GM12878 (cell line): ENCODE data around the gene PHACTR1. TPM values are rescaled to one million over a fixed set of nuclear protein-coding genes. Genes with fewer than 3 reads are reported as not detected.

ENCODE experiments used
- ATAC-seq: fragments of 200-7000 bp; cut with Tn5 transposase; 3 replicates; pipeline ENCODE4 v1.9.1; 2020; ENCODE audit warnings: mild to moderate bottlenecking, moderate library complexity
- BruUV-seq: library from RNA; stranded (reverse); fragments of 400-500 nt; replicated peaks from 2 replicates; lab custom pipeline; 2021; lab: Mats Ljungman, UMichigan
- CTCF ChIA-PET: fragments of 300-600 bp; sonication (Branson Sonifier 250); formaldehyde crosslinking; extraction: SDS; loops from one replicate; lab custom pipeline; 2021; ENCODE audit warnings: inconsistent platforms; lab: Yijun Ruan, JAX
- POLR2A ChIA-PET: fragments of 350-600 bp; formaldehyde crosslinking; extraction: SDS; loops from one replicate; lab custom pipeline; 2021; ENCODE audit warnings: inconsistent platforms; lab: Charles Lee
- RAD21 ChIA-PET: fragments of 300-600 bp; sonication (Branson Sonifier 250); formaldehyde crosslinking; loops from one replicate; lab custom pipeline; 2023; ENCODE audit warnings: antibody characterized with exemption; ENCODE audit not compliant: unreplicated experiment; lab: Charles Lee
- SMC1A ChIA-PET: fragments of 300-600 bp; sonication (Branson Sonifier 250); formaldehyde crosslinking; loops from one replicate; lab custom pipeline; 2023; ENCODE audit not compliant: unreplicated experiment, uncharacterized antibody; lab: Charles Lee
- DNase-seq: peaks from one replicate; pipeline ENCODE4 v3.0.0-alpha.2; 2011; ENCODE audit warnings: low read depth, low spot score
- FAIRE-seq: peaks from 3 replicates; lab custom pipeline; 2011; peaks lifted over from hg19 to GRCh38; lab: Jason Lieb, UNC
- H2AFZ ChIP-seq: 2 replicates; pipeline ENCODE4 v1.6.0; 2011; ENCODE audit warnings: low read depth, low read length, control low read depth; ENCODE audit not compliant: control insufficient read depth
- H3K27ac ChIP-seq: 2 replicates; pipeline ENCODE4 v1.5.1; 2011; ENCODE audit warnings: control low read depth; ENCODE audit not compliant: control insufficient read depth, insufficient read depth
- H3K27me3 ChIP-seq, 2 experiments: replicated peaks in 1 of 2; 2 replicates each; pipeline versions ENCODE4 v1.6.0 to v1.6.1; 2011; ENCODE audit warnings: low read length in 1 of 2; ENCODE audit not compliant: control insufficient read depth in 2 of 2, insufficient read depth in 2 of 2
- H3K36me3 ChIP-seq, 2 experiments: 2 replicates each; pipeline ENCODE4 v1.5.1; 2011; ENCODE audit warnings: low read length in 1 of 2; ENCODE audit not compliant: control insufficient read depth in 2 of 2, insufficient read depth in 2 of 2
- H3K4me1 ChIP-seq: 2 replicates; pipeline ENCODE4 v1.6.1; 2011; ENCODE audit warnings: mild to moderate bottlenecking, low read length, moderate library complexity, mixed read lengths; ENCODE audit not compliant: control insufficient read depth, insufficient read depth
- H3K4me2 ChIP-seq: 2 replicates; pipeline ENCODE4 v1.6.0; 2011; ENCODE audit warnings: control low read depth; ENCODE audit not compliant: control insufficient read depth, insufficient read depth
- H3K4me3 ChIP-seq: fragments of 200-600 bp; sonication (generic); 2 replicates; pipeline ENCODE4 v1.5.1; 2016
- H3K79me2 ChIP-seq: 2 replicates; pipeline ENCODE4 v1.6.0; 2011; ENCODE audit warnings: low read length; ENCODE audit not compliant: control insufficient read depth, insufficient read depth
- H3K9ac ChIP-seq: 2 replicates; pipeline ENCODE4 v1.8.0; 2011; ENCODE audit warnings: low read length, control low read depth, mixed read lengths; ENCODE audit not compliant: control insufficient read depth, insufficient read depth
- H3K9me3 ChIP-seq: replicated peaks from 3 replicates; pipeline ENCODE4 v1.5.1; 2011; ENCODE audit warnings: mild to moderate bottlenecking, low read length; ENCODE audit not compliant: control insufficient read depth, insufficient read depth
- H4K20me1 ChIP-seq: 2 replicates; pipeline ENCODE4 v1.6.0; 2011; ENCODE audit not compliant: control insufficient read depth, insufficient read depth
- EGR1 ChIP-seq, 2 experiments: IDR thresholded peaks; 1 replicate in 1 of 2; 2 replicates in 1 of 2; pipeline ENCODE4 v1.6.1; 2011 to 2012; ENCODE audit warnings: low read depth in 2 of 2, low read length in 2 of 2, borderline replicate concordance in 1 of 2, mild to moderate bottlenecking in 1 of 2, moderate library complexity in 1 of 2
- FOXK2 ChIP-seq: fragments of 450-650 bp; IDR thresholded peaks from 2 replicates; pipeline ENCODE4 v1.6.1; 2017; ENCODE audit warnings: mild to moderate bottlenecking, moderate library complexity
- MYB ChIP-seq: fragments of 150-350 bp; IDR thresholded peaks from 2 replicates; pipeline ENCODE4 v1.6.1; 2014; ENCODE audit warnings: mild to moderate bottlenecking, low read depth, low read length, borderline replicate concordance
- NFYA ChIP-seq: IDR thresholded peaks from 2 replicates; pipeline ENCODE4 v1.6.1; 2011; ENCODE audit warnings: low read depth, mild to moderate bottlenecking, low read length, improper control_type of control experiment, borderline replicate concordance
- PAX8 ChIP-seq: fragments of 450-650 bp; IDR thresholded peaks from 2 replicates; pipeline ENCODE4 v1.6.1; 2017; ENCODE audit warnings: mild to moderate bottlenecking, moderate library complexity
- SMC3 ChIP-seq: IDR thresholded peaks from 2 replicates; pipeline ENCODE4 v1.6.1; 2011; ENCODE audit warnings: low read length, improper control_type of control experiment, borderline replicate concordance
- WGBS: methylation state at CpG from one replicate; pipeline ENCODE4 v1.1.6; 2016; ENCODE audit warnings: low lambda C conversion rate; ENCODE audit not compliant: insufficient replicate concordance, insufficient coverage; ENCODE audit errors: missing lambda C conversion rate; 5-methylcytosine and 5-hydroxymethylcytosine counted together
- in situ Hi-C: fragments of 300-500 bp; cut with MboI; formaldehyde crosslinking; loops from 9 replicates; pipeline ENCODE4 v1.14.3; 2018; ENCODE audit warnings: mixed read lengths
- intact Hi-C: fragments of 100-400 bp; cut with micrococcal nuclease; formaldehyde crosslinking; loops from one replicate; pipeline ENCODE4 v1.14.2; 2022; ENCODE audit not compliant: unreplicated experiment
- polyA plus RNA-seq, 11 experiments: library from polyadenylated mRNA; depleted of rRNA in 4 of 11; unstranded in 6 of 11; stranded (reverse) in 5 of 11; fragments of >200 nt; fragmentation: Nextera tagmentation in 4 of 11; fragmentation: Illumina TruSeq in 1 of 11; extraction: Ambion mirVana in 4 of 11; extraction: Trizol in 1 of 11; gene quantifications; 1 replicate in 1 of 11; 2 replicates in 10 of 11; pipeline versions ENCODE4 v1.2.1 to v1.2.3, GENCODE V29; 2011 to 2016; ENCODE audit warnings: inconsistent platforms in 2 of 11, missing spikeins in 2 of 11, low read depth in 1 of 11
- total RNA-seq, 4 experiments: library from RNA; depleted of rRNA in 3 of 4; stranded (reverse); fragments of >200 nt in 3 of 4; fragmentation: Illumina TruSeq in 1 of 4; extraction: Trizol in 1 of 4; gene quantifications; 2 replicates each; pipeline versions ENCODE4 v1.2.1 to v1.2.3, GENCODE V29; 2013 to 2021
- TF ChIP-seq, protein P1 (sequence below): IDR thresholded peaks from 2 replicates; pipeline ENCODE4 v1.6.1; 2012; ENCODE audit warnings: low read length, inconsistent platforms
- TF ChIP-seq, protein P2 (sequence below): fragments of 450-650 bp; IDR thresholded peaks from 2 replicates; pipeline ENCODE4 v1.6.1; 2017; ENCODE audit warnings: mild to moderate bottlenecking, moderate library complexity

PHACTR1 gene
- total and polyA plus RNA-seq, 10 of the 15 experiments (the other 5 are each of a cell fraction or from before 2014, with no cell fraction given), result 34.2 to 94.6 (median 62.3) TPM

DNA sequence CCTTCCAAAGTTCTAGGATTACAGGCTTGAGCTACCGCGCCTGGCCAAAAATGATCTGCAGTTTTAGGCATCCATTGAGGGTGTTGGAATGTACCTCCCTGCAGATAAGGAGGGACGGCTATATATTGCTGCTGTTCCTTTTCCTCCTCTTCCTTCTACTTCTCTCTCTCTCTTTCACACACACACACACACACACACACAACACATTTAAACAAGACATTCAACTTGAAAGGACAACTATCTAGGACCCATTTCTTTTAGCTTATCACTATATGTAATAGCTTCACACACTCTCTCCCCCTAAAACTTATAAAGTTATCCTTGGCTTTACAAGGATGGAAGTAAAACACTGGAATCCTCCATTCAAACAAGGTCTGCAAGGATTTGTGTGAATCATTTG lies 260.6 kb downstream of the PHACTR1 start (continued):
- TF ChIP-seq, protein P1, sequence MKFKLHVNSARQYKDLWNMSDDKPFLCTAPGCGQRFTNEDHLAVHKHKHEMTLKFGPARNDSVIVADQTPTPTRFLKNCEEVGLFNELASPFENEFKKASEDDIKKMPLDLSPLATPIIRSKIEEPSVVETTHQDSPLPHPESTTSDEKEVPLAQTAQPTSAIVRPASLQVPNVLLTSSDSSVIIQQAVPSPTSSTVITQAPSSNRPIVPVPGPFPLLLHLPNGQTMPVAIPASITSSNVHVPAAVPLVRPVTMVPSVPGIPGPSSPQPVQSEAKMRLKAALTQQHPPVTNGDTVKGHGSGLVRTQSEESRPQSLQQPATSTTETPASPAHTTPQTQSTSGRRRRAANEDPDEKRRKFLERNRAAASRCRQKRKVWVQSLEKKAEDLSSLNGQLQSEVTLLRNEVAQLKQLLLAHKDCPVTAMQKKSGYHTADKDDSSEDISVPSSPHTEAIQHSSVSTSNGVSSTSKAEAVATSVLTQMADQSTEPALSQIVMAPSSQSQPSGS, result no peak
- TF ChIP-seq, protein P2, sequence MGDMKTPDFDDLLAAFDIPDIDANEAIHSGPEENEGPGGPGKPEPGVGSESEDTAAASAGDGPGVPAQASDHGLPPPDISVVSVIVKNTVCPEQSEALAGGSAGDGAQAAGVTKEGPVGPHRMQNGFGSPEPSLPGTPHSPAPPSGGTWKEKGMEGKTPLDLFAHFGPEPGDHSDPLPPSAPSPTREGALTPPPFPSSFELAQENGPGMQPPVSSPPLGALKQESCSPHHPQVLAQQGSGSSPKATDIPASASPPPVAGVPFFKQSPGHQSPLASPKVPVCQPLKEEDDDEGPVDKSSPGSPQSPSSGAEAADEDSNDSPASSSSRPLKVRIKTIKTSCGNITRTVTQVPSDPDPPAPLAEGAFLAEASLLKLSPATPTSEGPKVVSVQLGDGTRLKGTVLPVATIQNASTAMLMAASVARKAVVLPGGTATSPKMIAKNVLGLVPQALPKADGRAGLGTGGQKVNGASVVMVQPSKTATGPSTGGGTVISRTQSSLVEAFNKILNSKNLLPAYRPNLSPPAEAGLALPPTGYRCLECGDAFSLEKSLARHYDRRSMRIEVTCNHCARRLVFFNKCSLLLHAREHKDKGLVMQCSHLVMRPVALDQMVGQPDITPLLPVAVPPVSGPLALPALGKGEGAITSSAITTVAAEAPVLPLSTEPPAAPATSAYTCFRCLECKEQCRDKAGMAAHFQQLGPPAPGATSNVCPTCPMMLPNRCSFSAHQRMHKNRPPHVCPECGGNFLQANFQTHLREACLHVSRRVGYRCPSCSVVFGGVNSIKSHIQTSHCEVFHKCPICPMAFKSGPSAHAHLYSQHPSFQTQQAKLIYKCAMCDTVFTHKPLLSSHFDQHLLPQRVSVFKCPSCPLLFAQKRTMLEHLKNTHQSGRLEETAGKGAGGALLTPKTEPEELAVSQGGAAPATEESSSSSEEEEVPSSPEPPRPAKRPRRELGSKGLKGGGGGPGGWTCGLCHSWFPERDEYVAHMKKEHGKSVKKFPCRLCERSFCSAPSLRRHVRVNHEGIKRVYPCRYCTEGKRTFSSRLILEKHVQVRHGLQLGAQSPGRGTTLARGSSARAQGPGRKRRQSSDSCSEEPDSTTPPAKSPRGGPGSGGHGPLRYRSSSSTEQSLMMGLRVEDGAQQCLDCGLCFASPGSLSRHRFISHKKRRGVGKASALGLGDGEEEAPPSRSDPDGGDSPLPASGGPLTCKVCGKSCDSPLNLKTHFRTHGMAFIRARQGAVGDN, result no peak
- TF ChIP-seq PAX8 (no peak), FOXK2 (no peak), EGR1 (IDR thresholded peaks at IDR 0.05; ENCODE audit: borderline replicate concordance in 1 of 2, low read depth in 2 of 2, low read length in 2 of 2) (no peak)

DNA sequence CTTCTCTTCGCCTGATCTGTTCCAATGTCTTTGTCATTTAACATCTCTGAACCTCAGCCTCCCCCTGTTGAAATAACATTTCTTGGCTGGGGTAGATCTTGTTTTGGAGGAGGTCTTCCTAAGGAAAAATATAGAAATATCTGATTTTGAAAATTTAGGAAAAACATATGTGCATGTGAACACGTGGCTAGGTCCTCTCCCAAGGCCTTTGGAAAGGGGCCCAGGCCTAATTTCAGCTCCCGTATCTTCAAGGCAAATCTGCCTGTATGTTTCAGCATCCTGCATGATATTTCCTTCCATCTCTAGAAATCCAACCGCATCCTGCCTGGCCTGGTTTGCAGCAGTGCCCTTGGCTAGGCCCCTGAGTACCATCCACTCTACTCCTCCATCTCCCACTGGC lies 261.2 kb downstream of the PHACTR1 start:
- ChIA-PET POLR2A (no interaction called here), CTCF (no interaction called here), RAD21 (no interaction called here)
- H3K27me3 ChIP-seq, result no peaks in the 10 kb centered on the region; a peak in 1 of 4 replicates
- no peak overlapping the region for H3K27ac ChIP-seq
- H3K79me2 ChIP-seq, result no peaks in the 10 kb centered on the region
- H3K4me1 ChIP-seq, result no peaks in the 10 kb centered on the region
- in situ Hi-C loops, result no loop called here
- H4K20me1 ChIP-seq, result no peaks in the 10 kb centered on the region
- no peak overlapping the region for H3K4me2 ChIP-seq
- intact Hi-C loops, result no loop called here
- no peak for ATAC-seq
- no peaks in the 10 kb centered on the region for H3K36me3 ChIP-seq
- no peak for DNase-seq
- no peak overlapping the region for H3K4me3 ChIP-seq
- 39% methylated on average over 4 of the region's 4 CpGs for WGBS
- no TSS peak for BruUV-seq
- TF ChIP-seq MYB (no peak), SMC3 (no peak), NFYA (no peak)
- TF ChIP-seq, all 136 proteins: peak for 0
- no peak for FAIRE-seq
- no peak overlapping the region for H2AFZ ChIP-seq
- H3K9ac ChIP-seq, result no peak overlapping the region
- no peaks in the 10 kb centered on the region for H3K9me3 ChIP-seq
- SMC1A ChIA-PET, result no interaction called here
